OCI-LY7 (cell line): ENCODE data around the gene DST.

Source experiments
- CTCF ChIP-seq: fragments of 200-600 bp; sonication (generic); conservative IDR thresholded peaks from 2 replicates; pipeline ENCODE4 v1.5.1; 2014; ENCODE audit warnings: mild to moderate bottlenecking, antibody characterized with exemption, low read length, moderate library complexity, mixed read lengths
- EZH2phosphoT487 ChIP-seq: fragments of 200-600 bp; sonication (generic); IDR thresholded peaks from 2 replicates; pipeline ENCODE4 v1.6.1; 2018; ENCODE audit warnings: low read depth, borderline replicate concordance, mild to moderate bottlenecking, mixed run types, antibody characterized with exemption, low read length, moderate library complexity, mixed read lengths

- TF ChIP-seq CTCF (no peak), EZH2phosphoT487 (no peak)
Measured at GRCh38 chr6:56582236-56582635, 60.5 kb downstream of the DST start.
